ENCODE data around the gene TMEM132D.

Gene TMEM132D

GRCh38 chr12:129753586-129753985 is 150.2 kb downstream of the TMEM132D start:
- no peak overlapping the region for H3K4me3 ChIP-seq
- H3K4me2 ChIP-seq = no peak overlapping the region
- no peaks in the 10 kb centered on the region for H4K20me1 ChIP-seq
- TF ChIP-seq Cebpa-rat (IDR thresholded peaks at IDR 0.05) = no peak
- no peak overlapping the region for H3K27ac ChIP-seq
- H3K4me1 ChIP-seq = no peaks in the 10 kb centered on the region
- no peak overlapping the region for H3K9ac ChIP-seq
- no peaks in the 10 kb centered on the region for H3K27me3 ChIP-seq
- H3K36me3 ChIP-seq = no peaks in the 10 kb centered on the region
- H3K9me3 ChIP-seq = no peaks in the 10 kb centered on the region

DNA sequence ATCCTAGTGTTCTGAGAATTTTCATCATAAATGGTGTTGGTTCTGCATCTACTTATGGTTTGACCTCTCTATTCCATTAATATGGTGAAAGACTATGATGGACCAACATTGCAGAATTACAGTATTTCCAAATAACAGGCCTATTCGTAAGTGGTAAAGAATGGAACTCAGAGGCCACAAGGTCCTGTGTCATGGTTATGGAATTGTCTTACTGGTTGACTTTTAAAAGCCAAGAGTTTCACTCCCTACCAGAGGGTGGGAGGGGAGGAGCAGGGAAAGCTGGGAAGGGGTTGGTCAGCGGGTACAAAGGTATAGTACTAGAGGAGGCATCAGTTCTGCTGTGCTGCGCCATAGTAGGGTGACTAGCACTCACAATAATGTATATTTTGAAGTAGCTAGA is 153.4 kb downstream of the TMEM132D start:
- no peak overlapping the region for H3K4me3 ChIP-seq
- H4K20me1 ChIP-seq = no peaks in the 10 kb centered on the region
- no peak for TF ChIP-seq Cebpa-rat (IDR thresholded peaks at IDR 0.05)
- H3K9ac ChIP-seq = no peak overlapping the region
- no peaks in the 10 kb centered on the region for H3K27me3 ChIP-seq
- H3K27ac ChIP-seq = no peak overlapping the region
- H3K36me3 ChIP-seq = no peaks in the 10 kb centered on the region
- no peak overlapping the region for H3K4me2 ChIP-seq
- H3K4me1 ChIP-seq = no peaks in the 10 kb centered on the region
- H3K9me3 ChIP-seq = no peaks in the 10 kb centered on the region

GRCh38 chr12:129746318-129746717 is 157.5 kb downstream of the TMEM132D start:
- no peak for TF ChIP-seq Cebpa-rat (IDR thresholded peaks at IDR 0.05)
- H3K27ac ChIP-seq = no peak overlapping the region

GRCh38 chr12:129729170-129729569 is 174.7 kb downstream of the TMEM132D start:
- TF ChIP-seq Cebpa-rat (IDR thresholded peaks at IDR 0.05) = no peak
- H3K4me1 ChIP-seq = no peaks in the 10 kb centered on the region
- no peak overlapping the region for H3K27ac ChIP-seq
- no peaks in the 10 kb centered on the region for H3K27me3 ChIP-seq
- no peaks in the 10 kb centered on the region for H4K20me1 ChIP-seq
- no peaks in the 10 kb centered on the region for H3K9me3 ChIP-seq
- H3K4me3 ChIP-seq = no peak overlapping the region
- no peak overlapping the region for H3K9ac ChIP-seq
- H3K4me2 ChIP-seq = no peak overlapping the region
- no peaks in the 10 kb centered on the region for H3K36me3 ChIP-seq

More at GRCh38 chr12:129746318-129746717, 157.5 kb downstream of the TMEM132D start:
- H3K9me3 ChIP-seq = no peaks in the 10 kb centered on the region
- no peaks in the 10 kb centered on the region for H3K4me1 ChIP-seq
- H4K20me1 ChIP-seq = no peaks in the 10 kb centered on the region
- H3K4me2 ChIP-seq = no peak overlapping the region
- no peak overlapping the region for H3K4me3 ChIP-seq
- H3K27me3 ChIP-seq = no peaks in the 10 kb centered on the region
- H3K9ac ChIP-seq = no peak overlapping the region
- no peaks in the 10 kb centered on the region for H3K36me3 ChIP-seq

GRCh38 chr12:129727100-129727499 is 176.7 kb downstream of the TMEM132D start:
- TF ChIP-seq Cebpa-rat (IDR thresholded peaks at IDR 0.05) = no peak
- H3K4me1 ChIP-seq = no peaks in the 10 kb centered on the region
- no peak overlapping the region for H3K4me3 ChIP-seq
- no peak overlapping the region for H3K9ac ChIP-seq
- no peaks in the 10 kb centered on the region for H3K36me3 ChIP-seq
- H3K27ac ChIP-seq = no peak overlapping the region
- H3K4me2 ChIP-seq = no peak overlapping the region
- H3K9me3 ChIP-seq = no peaks in the 10 kb centered on the region
- no peaks in the 10 kb centered on the region for H4K20me1 ChIP-seq
- no peaks in the 10 kb centered on the region for H3K27me3 ChIP-seq

- Histone ChIP-seq H3K36me3 (no peaks in the 10 kb centered on the region), H3K4me2 (no peak overlapping the region), H3K9ac (no peak overlapping the region), H3K4me3 (no peak overlapping the region), H3K27ac (no peak overlapping the region), H3K9me3 (no peaks in the 10 kb centered on the region), H3K27me3 (no peaks in the 10 kb centered on the region), H3K4me1 (no peaks in the 10 kb centered on the region), H4K20me1 (no peaks in the 10 kb centered on the region)
- no peak for TF ChIP-seq Cebpa-rat (IDR thresholded peaks at IDR 0.05)
Observed at GRCh38 chr12:129723260-129723659, 180.6 kb downstream of the TMEM132D start.

- Histone ChIP-seq H3K9ac (no peak overlapping the region), H3K27me3 (no peaks in the 10 kb centered on the region), H3K4me3 (no peak overlapping the region), H3K4me1 (no peaks in the 10 kb centered on the region), H3K36me3 (no peaks in the 10 kb centered on the region), H3K27ac (no peak overlapping the region), H3K4me2 (no peak overlapping the region), H4K20me1 (no peaks in the 10 kb centered on the region), H3K9me3 (no peaks in the 10 kb centered on the region)
- no peak for TF ChIP-seq Cebpa-rat (IDR thresholded peaks at IDR 0.05)
Observed at GRCh38 chr12:129720618-129721017, 183.2 kb downstream of the TMEM132D start.

- no peaks in the 10 kb centered on the region for H3K27me3 ChIP-seq
- H3K4me1 ChIP-seq = no peaks in the 10 kb centered on the region
- H3K9ac ChIP-seq = no peak overlapping the region
- H3K4me2 ChIP-seq = no peak overlapping the region
- no peak overlapping the region for H3K27ac ChIP-seq
- no peaks in the 10 kb centered on the region for H4K20me1 ChIP-seq
- TF ChIP-seq Cebpa-rat (IDR thresholded peaks at IDR 0.05) = no peak
- H3K36me3 ChIP-seq = no peaks in the 10 kb centered on the region
- no peak overlapping the region for H3K4me3 ChIP-seq
- no peaks in the 10 kb centered on the region for H3K9me3 ChIP-seq
Observed at GRCh38 chr12:129719416-129719815, 184.4 kb downstream of the TMEM132D start.

DNA sequence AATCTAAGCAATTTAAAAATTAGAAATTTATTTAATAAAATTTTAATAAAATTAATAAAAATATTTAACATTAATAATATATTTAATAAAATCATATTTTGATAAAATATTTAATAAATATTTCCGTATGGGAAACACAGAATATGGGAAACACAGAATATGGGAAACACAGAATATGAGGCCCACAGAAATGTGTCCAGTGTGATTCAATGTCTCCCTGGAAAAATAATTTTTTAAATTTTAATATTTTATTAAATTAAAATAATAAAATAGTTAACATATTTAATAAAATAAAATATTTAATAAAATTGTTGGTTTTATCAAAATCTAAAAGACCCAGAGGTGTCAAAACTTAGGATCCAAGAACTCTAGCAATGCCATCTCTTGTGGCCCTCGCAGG is 186.4 kb downstream of the TMEM132D start:
- H3K36me3 ChIP-seq = no peaks in the 10 kb centered on the region
- TF ChIP-seq Cebpa-rat (IDR thresholded peaks at IDR 0.05) = no peak
- H3K27me3 ChIP-seq = no peaks in the 10 kb centered on the region
- no peaks in the 10 kb centered on the region for H4K20me1 ChIP-seq
- H3K9me3 ChIP-seq = no peaks in the 10 kb centered on the region
- no peaks in the 10 kb centered on the region for H3K4me1 ChIP-seq
- H3K27ac ChIP-seq = no peak overlapping the region
- no peak overlapping the region for H3K4me3 ChIP-seq
- no peak overlapping the region for H3K9ac ChIP-seq
- no peak overlapping the region for H3K4me2 ChIP-seq

DNA sequence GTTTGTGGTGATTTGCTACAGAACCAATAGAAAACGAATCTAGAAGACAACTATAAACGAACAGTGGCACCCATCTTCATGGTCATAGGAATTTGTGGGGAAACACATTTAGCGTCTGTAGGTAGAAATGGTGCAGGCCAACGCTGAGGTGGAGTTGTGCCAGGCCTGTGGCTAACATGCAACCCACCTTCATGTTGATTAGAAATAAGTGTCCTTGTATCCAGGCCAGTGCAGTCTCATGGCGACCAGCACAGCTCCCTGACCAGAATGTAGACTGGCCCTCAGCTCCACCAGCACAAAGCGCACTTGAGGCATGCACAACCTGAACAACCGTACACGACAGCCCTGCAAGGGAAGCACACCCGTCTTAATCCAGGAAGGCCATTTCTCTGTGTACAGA is 187.0 kb downstream of the TMEM132D start:
- no peak for TF ChIP-seq Cebpa-rat (IDR thresholded peaks at IDR 0.05)
- no peaks in the 10 kb centered on the region for H3K27me3 ChIP-seq
- no peaks in the 10 kb centered on the region for H3K9me3 ChIP-seq
- H3K4me1 ChIP-seq = no peaks in the 10 kb centered on the region
- no peak overlapping the region for H3K4me2 ChIP-seq
- H3K36me3 ChIP-seq = no peaks in the 10 kb centered on the region
- H4K20me1 ChIP-seq = no peaks in the 10 kb centered on the region
- H3K4me3 ChIP-seq = no peak overlapping the region
- H3K9ac ChIP-seq = no peak overlapping the region
- no peak overlapping the region for H3K27ac ChIP-seq

- Histone ChIP-seq H3K27ac (no peak overlapping the region), H3K9ac (no peak overlapping the region), H3K27me3 (no peaks in the 10 kb centered on the region), H3K4me2 (no peak overlapping the region), H3K4me3 (no peak overlapping the region), H3K9me3 (peaks cover 5% of the 10 kb centered on the region; the same call in 1 of the 2 replicates), H3K36me3 (no peaks in the 10 kb centered on the region), H3K4me1 (no peaks in the 10 kb centered on the region), H4K20me1 (no peaks in the 10 kb centered on the region)
- no peak for TF ChIP-seq Cebpa-rat (IDR thresholded peaks at IDR 0.05)
Observed at GRCh38 chr12:129706716-129707115, 197.1 kb downstream of the TMEM132D start.

Measured in BLaER1 (cell line).